Heart right ventricle (tissue), 16 donors: ENCODE measurements around the gene KRTAP22-2. TPM values are rescaled to one million over a fixed set of nuclear protein-coding genes. Genes with fewer than 3 reads are reported as not detected.

Experiments used
- ATAC-seq, 8 donors: fragments of 200-7000 bp; cut with Tn5 transposase; one replicate each; pipeline ENCODE4 v1.9.1; 2020; ENCODE audit warnings: mild to moderate bottlenecking in 8 of 8, moderate library complexity in 8 of 8, moderate number of reproducible peaks in 1 of 8
- DNase-seq, 2 donors: peaks; one replicate each; pipeline ENCODE4 v3.0.0-alpha.2; 2020
- H3K27ac ChIP-seq, 10 donors: fragments of 200-600 bp; sonication (generic) in 2 of 10; one replicate each; pipeline versions ENCODE4 v1.5.0 to v1.8.0; 2020 to 2022; ENCODE audit warnings: mild to moderate bottlenecking in 3 of 10
- H3K27me3 ChIP-seq, 7 donors: fragments of 200-600 bp; one replicate each; pipeline ENCODE4 v1.8.0; 2021 to 2022; ENCODE audit warnings: mild to moderate bottlenecking in 2 of 7
- H3K36me3 ChIP-seq, 9 donors: fragments of 200-600 bp; sonication (generic) in 1 of 9; one replicate each; pipeline versions ENCODE4 v1.5.0 to v1.8.0; 2020 to 2022; ENCODE audit warnings: mild to moderate bottlenecking in 2 of 9
- H3K4me1 ChIP-seq, 9 donors: fragments of 200-600 bp; sonication (generic) in 1 of 9; one replicate each; pipeline versions ENCODE4 v1.5.0 to v1.8.0; 2020 to 2022; ENCODE audit warnings: mild to moderate bottlenecking in 4 of 9
- H3K4me3 ChIP-seq, 10 donors: fragments of 200-600 bp; sonication (generic) in 2 of 10; one replicate each; pipeline versions ENCODE4 v1.5.0 to v1.8.0; 2020 to 2022; ENCODE audit warnings: mild to moderate bottlenecking in 7 of 10, moderate library complexity in 2 of 10
- H3K9me3 ChIP-seq, 11 donors: fragments of 200-600 bp in 10 of 11; sonication (generic) in 2 of 11; one replicate each; pipeline versions ENCODE4 v1.5.0 to v1.8.0; 2013 to 2022; ENCODE audit warnings: mild to moderate bottlenecking in 2 of 11, control low read depth in 1 of 11, moderate library complexity in 1 of 11
- CTCF ChIP-seq, 9 donors: fragments of 200-600 bp; sonication (generic) in 2 of 9; IDR thresholded peaks; one replicate each; pipeline versions ENCODE4 v1.5.0 to v1.8.0; 2021 to 2022; ENCODE audit warnings: antibody characterized with exemption in 9 of 9, mild to moderate bottlenecking in 5 of 9, moderate library complexity in 1 of 9
- WGBS, 2 donors: extraction: QIAGEN DNeasy Blood & Tissue Kit; methylation state at CpG; one replicate each; pipeline ENCODE4 v1.1.7; 2013; ENCODE audit warnings: inconsistent platforms in 1 of 2; 5-methylcytosine and 5-hydroxymethylcytosine counted together
- intact Hi-C, 10 donors: fragments of 100-400 bp; cut with DNase I; formaldehyde crosslinking; loops; one replicate each; pipeline versions ENCODE4 v1.11.1 to v1.14.2; 2022
- polyA plus RNA-seq, 2 donors: library from polyadenylated mRNA; stranded (reverse); fragments of 200-250 nt; gene quantifications; one replicate each; pipeline ENCODE4 v1.2.3, GENCODE V29; 2013
- total RNA-seq, 10 donors: library from RNA; stranded (reverse); fragmentation: NEBNext Ultra II Directional in 3 of 10; extraction: Animal tissue kit (Norgen Biotek cat#: 25700) in 3 of 10; gene quantifications; one replicate each; pipeline versions ENCODE4 v1.2.1 to v1.2.4, GENCODE V29; 2021 to 2023
- donor health status: Arrhythmogenic right ventricular cardiomyopathy.
- donor health status: ischemic (EF 13 %, LVEDD 7.1; RV severe dilation, severe dysfunction).
- donor health status: healthy with polysubstance abuse.
- donor health status: DM: no; HTN: yes; CAD: no.
- donor health status: DM: no; HTN: no; CAD: no.
- donor health status: ischemic (EF 25% LVEDD 6.9; RV normal size, moderate dysfunction).
- donor health status: ischemic (EF 25% LVEDD 5.7; RV mildly dilated, moderate dysfunction).
- donor health status: healthy.
- donor health status: DM: yes; HTN: yes; CAD: no.
- donor health status: Ischemic cardiomyopathy.
- donor health status: ischemic (EF 35%, LVEDD 5.7; RV mildly dilated, moderate dysfunction).
- donor health status: nonischemic (EF 11% LVEDD 7.7; RV severe dilation, severe dysfunction).
- donor health status: DM: yes; HTN: yes; CAD: no.
- donor health status: PGD.
- donor health status: ischemic (EF 29% LVEDD 5.4; RV normal size, mild dysfunction).
- donor health status: nonischemic (EF 23%, LVEDD 6.1; RV moderate dilation, normal function).

KRTAP22-2 gene
- total and polyA plus RNA-seq, 12 donors, result not detected

- Histone ChIP-seq H3K27me3 (no peaks in the 10 kb centered on the region), H3K4me1 (no peaks in the 10 kb centered on the region), H3K4me3 (no peak overlapping the region), H3K27ac (no peak overlapping the region), H3K9me3 (no peaks in the 10 kb centered on the region), H3K36me3 (no peaks in the 10 kb centered on the region)
- no peak for TF ChIP-seq CTCF (IDR thresholded peaks at IDR 0.05)
- DNase-seq (no peak), ATAC-seq (no peak)
- intact Hi-C loops, result no loop called here
These were observed 12.4 kb downstream of the KRTAP22-2 start for GRCh38 chr21:30577766-30578165.

GRCh38 chr21:30567617-30568016 is 22.6 kb downstream of the KRTAP22-2 start:
- intact Hi-C loops, result loop anchor here in 1 of 10 donors (10.0 kb wide), 1 partner anchor 63 kb away; the partner anchor contains the start of gene KRTAP19-5
- Histone ChIP-seq H3K4me3 (no peak overlapping the region), H3K27ac (peak overlapping the region in 3 of 10 donors; percentile 7 to 36 (median 25)), H3K36me3 (no peaks in the 10 kb centered on the region), H3K9me3 (no peaks in the 10 kb centered on the region), H3K4me1 (no peaks in the 10 kb centered on the region), H3K27me3 (no peaks in the 10 kb centered on the region)
- ATAC-seq, result peak in 4 of 8 donors; percentile 19 to 88 (median 54)
- DNase-seq, result no peak
- TF ChIP-seq CTCF (IDR thresholded peaks at IDR 0.05), result no peak

GRCh38 chr21:30563630-30564029 is 26.6 kb downstream of the KRTAP22-2 start:
- ATAC-seq (no peak), DNase-seq (no peak)
- Histone ChIP-seq H3K4me1 (no peaks in the 10 kb centered on the region), H3K4me3 (no peak overlapping the region), H3K27me3 (no peaks in the 10 kb centered on the region), H3K27ac (no peak overlapping the region), H3K9me3 (no peaks in the 10 kb centered on the region), H3K36me3 (no peaks in the 10 kb centered on the region)
- TF ChIP-seq CTCF (IDR thresholded peaks at IDR 0.05), result no peak
- intact Hi-C loops, result loop anchor here in 1 of 10 donors (10.0 kb wide), 1 partner anchor 59 kb away; the partner anchor contains the start of gene KRTAP19-5
- 77 to 86% methylated on average over 2 of the region's 2 CpGs for WGBS, 2 donors

GRCh38 chr21:30563072-30563471 is 27.1 kb downstream of the KRTAP22-2 start:
- H3K36me3 ChIP-seq, result no peaks in the 10 kb centered on the region
- DNase-seq (no peak), ATAC-seq (no peak)
- no peaks in the 10 kb centered on the region for H3K27me3 ChIP-seq
- 34 to 55% methylated on average over 6 of the region's 6 CpGs for WGBS, 2 donors
- no peak overlapping the region for H3K27ac ChIP-seq
- no peaks in the 10 kb centered on the region for H3K9me3 ChIP-seq
- intact Hi-C loops, result loop anchor here in 1 of 10 donors (10.0 kb wide), 1 partner anchor 58 kb away; the partner anchor contains the start of gene KRTAP19-5
- H3K4me3 ChIP-seq, result no peak overlapping the region
- no peak for TF ChIP-seq CTCF (IDR thresholded peaks at IDR 0.05)
- H3K4me1 ChIP-seq, result no peaks in the 10 kb centered on the region
